Hippocampal formation (tissue), 2 donors: Measurements from ENCODE around the gene CAMSAP2.
"Not testable (repeated sequence)": the region's sequence is repeated elsewhere in the genome, so short reads cannot be mapped to it uniquely, and the experiment has no call there.

Experiments used
- DNase-seq, 2 donors: peaks; one replicate each; lab custom pipeline; 2025; lab: John Stamatoyannopoulos, UW

CAMSAP2 gene

DNA sequence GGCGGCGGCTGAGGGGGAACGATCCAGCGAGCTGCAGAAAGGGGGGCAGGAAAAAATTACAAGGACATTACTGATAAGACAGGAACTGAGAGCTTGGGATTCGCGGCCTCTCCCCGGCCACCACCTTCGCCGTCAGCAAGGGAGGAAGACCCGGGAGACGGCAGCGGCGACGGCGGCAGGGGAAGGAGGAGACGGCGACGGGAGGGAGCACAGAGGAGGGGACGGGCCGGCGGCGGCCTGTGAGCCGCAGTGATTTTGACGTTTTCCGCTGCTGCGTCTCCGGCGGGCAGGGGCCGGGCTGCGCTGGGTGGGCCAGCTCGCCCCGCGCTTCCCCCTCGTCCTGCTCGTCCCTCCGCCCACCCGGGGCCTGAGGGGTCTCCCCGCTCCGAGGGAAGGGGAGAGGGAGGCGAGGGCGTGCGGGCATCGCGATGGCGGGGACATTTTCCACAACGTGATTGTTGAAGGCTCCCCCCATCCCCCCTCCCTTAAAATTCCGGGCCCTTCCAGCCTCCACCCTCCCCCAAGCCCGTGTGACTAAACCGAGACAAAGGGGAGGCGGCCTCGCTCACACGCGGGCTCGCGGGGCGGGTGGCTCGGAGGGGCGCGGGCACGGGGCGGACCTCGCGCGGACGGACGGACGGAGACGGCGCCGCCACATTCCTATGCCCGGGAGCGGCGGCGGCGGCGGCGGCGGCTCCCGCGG is 407 bp downstream of the CAMSAP2 start:
- peak; percentile 74 to 82 for DNase-seq

DNA sequence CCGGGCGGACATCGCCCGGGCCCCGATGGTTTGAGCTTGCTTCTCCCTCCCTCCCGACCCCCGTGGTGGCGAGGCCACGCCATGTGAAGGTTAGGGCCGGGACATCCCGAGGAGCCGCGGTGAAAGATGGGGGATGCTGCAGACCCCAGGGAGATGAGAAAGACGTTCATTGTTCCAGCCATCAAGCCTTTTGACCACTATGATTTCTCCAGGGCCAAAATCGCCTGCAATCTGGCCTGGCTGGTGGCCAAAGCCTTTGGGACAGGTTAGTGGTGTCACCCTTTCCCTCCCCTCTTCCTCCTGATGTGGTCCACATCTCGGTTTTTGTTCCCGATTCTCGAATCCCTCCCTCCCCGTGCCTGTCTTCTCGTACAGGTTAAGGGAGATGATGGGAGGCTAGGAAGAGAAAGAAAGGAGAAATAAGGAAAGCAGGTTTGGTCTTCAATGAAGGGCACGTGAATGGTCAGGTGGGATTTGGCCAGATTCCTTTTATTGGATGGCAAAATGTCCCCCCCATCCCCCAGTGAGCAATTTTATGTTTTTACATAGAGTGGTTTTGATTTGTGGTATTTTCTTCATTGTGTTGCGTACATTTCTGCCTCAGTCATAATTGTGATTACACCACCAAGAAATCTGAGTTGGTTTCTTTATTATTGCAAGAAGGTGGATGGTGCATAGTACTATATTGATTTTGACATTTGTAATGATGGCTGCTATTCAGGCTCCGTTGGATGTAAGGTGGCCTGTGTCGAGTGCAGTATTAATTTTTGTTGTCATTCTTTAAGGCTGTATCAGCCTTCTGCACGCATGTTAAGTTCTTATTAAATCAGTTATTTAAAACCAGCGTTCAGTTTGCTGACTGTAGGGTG is 1.2 kb downstream of the CAMSAP2 start:
- peak in 1 of 2 donors; percentile 51 for DNase-seq

DNA sequence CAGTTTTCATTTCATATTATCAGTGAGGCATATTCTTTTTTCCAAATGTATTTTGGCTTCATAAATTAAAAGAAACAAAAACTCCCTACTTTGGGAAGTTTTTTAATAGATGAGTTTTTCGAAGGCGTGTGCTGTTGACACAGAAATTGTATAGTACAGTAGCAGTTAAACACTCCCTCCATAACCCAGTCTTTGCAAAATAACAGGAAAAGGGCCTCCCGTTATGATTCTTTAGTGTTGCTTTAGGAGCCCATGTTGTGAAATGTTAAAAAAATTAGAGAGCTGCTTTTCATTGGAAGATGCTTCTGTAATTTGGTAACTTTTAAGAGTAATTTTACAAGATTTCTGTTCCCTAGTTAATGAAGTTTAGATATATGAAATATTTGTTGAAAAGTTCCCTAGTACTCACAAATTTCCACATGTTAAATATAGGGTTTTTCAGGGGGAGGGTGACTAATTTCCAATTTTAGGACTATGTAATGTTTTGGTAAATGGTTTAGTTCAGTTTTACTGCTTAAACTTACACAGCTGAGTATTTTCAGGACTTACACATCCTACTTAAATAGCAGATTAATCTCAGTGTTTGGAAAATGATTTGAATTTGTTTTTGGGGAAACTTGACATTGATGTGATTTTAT is 2.0 kb downstream of the CAMSAP2 start:
- DNase-seq: no peak

DNA sequence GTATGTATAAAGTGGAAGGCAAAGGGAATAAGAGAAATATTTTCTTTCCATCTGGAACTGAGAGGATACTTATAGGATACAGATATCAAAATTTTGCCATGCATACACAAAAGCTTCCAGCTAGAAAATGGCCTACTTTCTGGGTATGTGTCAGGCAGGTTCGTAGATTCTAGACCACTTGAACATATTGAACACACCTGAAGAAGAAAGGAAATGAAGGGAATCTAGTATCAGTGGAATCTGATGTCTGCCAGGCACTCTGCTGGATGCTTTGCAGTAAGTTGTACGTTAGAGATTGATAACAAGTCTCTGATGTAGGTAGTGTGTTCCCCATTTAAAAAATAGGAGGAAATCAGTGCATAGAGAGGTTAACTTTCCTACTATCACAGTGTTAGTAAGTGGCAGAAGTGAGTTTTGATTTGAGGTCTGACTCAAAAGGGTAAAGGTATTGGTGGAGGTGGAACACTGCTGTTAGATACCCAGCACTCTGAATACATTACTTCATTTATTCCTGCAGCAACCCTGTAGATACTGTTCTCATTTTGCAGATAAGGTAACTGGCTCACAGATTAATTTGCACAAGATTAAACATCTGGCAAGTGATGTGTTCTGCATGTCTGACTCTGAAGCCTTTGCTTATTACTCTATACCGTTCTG is 3.0 kb downstream of the CAMSAP2 start:
- DNase-seq: no peak

DNA sequence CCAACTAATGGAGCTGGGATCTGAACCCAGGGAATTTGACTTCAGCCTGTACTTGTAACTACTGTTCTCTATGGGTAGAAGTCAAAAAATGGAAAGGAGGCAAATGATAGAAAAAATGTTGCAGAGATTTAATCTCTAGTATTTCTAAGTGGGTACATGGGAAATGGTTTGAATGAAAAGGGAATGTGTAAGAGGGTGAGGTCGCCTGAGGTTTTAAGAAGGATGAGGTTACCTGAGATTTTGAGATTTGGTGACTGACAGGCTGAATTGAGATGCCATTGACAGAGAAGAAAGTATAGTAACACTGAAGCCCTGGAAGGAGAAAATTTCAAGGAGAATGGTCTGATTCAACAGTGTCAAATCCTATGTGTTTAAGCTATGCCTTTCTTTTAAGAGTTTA is 5.5 kb downstream of the CAMSAP2 start:
- DNase-seq: no peak

DNA sequence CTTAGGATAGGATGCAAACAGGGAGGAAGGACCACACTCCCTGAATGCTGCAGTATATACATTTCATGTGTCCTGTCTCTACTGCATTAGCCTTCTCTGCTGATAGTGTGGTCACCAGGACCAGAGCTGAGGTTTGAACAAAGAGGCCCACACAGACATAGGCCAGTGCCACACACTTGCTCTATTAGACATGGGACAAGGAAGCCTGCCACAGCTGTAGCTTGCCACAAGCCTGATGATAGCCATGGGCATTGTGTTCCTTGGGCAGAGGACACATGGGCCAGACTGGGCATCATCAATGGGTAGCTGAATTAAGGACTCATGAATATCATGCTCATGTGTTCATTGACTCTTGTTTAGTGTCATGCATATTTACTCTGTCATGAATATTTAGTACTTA is 10.4 kb downstream of the CAMSAP2 start:
- DNase-seq: peak; percentile 39 to 56

DNA sequence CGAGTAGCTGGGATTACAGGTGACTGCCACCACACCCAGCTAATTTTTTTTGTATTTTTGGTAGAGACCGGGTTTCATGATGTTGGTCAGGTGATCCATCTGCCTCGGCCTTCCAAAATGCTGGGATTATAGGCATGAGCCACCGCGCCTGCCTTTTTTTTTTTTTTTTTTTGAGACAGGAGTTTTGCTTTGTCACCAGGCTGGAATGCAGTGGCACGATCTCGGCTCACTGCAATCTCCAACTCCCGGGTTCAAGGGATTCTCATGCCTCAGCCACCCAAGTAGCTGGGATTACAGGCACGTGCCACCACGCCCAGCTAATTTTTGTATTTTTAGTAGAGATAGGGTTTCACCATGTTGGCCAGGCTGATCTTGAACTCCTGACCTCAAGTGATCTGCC is 12.1 kb downstream of the CAMSAP2 start:
- not testable (repeated sequence) for DNase-seq

DNA sequence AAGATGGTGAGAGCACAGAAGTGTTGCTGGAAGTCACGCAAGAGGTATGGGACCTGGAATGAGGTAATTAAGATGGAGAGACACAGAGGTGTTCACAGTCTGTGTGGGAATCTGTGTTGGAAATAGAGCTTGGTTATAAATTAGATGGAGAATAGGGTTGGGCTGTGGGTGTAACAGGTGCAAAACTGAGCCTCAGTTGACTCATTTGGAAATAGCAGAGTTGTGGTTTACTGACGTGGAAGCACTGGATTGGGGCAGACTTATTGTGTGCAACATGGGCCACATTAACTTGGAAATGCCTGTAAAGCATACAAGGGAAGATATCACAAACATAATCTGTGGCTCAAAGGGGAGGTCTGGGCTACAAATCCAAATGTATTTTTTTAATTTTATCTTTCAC is 13.0 kb downstream of the CAMSAP2 start:
- DNase-seq: no peak

DNA sequence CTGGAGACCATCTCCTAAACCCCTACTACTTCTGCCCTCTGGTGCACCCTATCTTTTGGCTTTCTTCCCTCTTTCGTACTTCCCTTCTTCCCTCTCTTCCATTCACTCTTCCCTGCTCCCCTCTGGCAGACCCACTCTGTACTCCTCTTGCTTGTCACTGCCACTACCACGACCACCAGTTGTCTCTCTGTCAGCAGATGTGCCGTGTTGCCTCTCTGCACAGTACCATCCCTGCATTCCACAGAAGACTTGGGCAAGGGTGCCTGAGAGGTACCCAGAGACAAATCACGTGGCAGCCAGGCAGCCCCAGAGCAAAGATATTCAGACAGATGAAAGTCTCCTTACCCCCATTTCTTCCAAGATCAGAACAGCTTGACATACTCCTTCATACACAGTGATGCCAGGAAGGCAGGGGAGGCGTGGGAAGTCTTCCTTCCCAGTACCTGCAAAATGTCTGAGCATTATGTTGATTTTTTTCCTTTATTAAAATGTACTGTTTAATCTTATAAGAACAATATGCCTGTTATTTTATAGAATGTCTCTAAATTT is 15.0 kb downstream of the CAMSAP2 start:
- no peak for DNase-seq

DNA sequence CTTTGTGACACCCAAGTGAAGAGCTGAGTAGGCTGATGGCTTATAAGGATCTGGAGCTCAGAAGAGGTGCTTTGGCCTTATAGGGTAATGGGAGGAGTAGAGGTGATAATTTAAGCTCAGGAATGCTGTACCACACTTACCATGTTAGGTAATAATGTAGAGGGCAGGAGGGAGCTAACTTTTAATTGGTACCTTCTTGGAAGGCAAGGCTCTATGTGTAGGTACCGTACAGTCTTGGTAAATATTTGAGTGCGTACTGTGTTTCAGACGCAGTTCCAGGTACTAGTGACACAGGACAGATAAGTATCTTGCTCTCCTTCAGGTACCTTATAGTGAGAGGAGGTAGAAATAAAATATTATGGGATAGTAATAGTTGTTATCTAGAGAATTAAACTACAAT is 16.8 kb downstream of the CAMSAP2 start:
- no peak for DNase-seq

DNA sequence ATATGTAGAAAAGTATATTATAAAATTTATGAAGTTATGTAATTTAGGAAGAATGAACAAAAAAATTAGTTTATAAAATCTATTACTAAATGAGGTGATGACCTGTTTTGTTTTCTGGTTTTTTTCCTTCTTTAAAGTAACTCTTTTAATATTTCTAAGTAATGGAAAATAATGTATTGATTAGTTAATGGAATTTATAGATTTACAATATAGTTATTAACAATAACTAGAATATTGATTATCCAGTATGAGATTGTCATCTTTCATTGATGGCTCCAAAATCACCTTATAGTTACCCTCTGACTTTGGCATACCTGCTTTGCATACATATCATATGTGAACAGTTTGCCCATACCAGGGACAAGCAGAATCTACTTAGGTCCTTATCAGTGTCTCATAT is 23.4 kb downstream of the CAMSAP2 start:
- no peak for DNase-seq

DNA sequence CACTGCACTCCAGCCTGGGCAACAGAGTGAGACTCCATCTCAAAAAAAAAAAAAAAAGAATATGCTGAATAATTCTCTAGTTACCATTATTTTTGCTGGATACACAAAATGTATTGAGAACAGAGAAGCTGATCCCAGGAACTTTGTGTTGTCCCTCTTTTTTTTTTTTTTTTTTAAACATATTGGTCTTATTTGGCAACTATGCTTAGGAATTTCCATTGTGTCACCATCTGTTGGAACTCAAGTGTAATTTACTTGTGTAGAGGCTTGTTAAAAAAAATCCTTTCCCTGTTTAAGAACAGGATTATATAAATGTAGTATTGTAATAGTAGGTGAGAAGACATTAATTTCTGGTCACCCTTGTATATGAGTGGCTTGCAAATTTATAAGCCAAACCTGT is 28.6 kb downstream of the CAMSAP2 start:
- DNase-seq: no peak

DNA sequence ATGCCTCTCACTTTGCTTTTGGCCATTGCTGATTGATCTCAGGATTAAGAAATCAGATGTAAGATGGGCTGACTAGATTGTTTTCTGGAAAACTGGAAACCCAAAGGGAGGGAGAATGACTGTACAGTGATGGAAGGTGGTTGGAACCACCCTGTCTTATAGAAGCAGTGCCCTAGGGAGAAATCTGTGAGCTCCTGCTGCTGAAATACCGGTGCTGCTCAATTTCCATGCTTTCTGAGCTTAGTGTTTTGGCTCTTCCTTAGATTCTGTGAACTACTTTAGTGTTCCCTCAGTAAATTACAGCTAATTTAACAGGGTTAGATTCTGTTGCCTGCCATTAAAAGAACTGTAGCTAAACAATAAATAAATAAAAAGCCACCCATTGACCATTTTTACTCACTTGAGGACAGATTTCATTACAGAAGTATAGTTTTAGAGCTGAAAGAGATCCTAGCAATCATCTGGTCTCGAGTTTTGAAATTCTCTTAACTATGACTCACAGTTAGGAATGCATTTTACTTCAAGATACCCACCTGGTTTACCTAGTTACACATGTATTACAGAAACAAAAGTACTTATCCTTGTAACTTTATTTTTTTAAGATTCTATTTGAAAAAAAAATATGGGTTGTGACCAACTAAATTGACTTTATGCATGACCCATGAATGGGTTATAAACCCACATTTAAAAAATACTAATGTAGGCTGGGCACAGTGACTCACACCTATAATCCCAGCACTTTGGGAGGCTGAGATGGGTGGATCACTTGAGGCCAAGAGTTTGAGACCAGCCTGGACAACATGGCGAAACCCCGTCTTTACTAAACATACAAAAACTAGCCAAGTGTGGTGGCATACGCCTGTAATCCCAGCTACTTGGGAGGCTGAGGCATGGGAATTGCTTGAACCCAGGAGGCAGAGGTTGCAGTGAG is 33.2 kb downstream of the CAMSAP2 start:
- no peak for DNase-seq

DNA sequence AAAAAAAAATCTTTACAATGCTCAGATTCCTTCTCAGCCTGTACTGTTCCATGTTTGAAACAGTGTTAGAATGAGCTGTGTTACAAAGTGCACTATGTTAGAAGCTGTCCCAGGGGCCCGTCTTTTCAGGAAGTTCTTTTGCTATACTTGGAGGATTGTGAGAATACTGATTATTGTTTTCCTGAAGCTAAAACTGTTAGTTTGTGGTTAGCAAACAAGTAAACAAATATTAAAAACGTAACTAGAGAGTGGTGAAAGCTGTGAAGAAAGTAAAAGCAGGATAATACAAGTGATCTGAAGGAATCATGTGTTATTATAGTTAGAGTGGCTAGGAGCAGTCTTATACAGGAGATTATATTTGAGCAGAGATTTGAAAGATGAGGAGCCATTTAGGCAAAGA is 35.6 kb downstream of the CAMSAP2 start:
- DNase-seq: no peak

DNA sequence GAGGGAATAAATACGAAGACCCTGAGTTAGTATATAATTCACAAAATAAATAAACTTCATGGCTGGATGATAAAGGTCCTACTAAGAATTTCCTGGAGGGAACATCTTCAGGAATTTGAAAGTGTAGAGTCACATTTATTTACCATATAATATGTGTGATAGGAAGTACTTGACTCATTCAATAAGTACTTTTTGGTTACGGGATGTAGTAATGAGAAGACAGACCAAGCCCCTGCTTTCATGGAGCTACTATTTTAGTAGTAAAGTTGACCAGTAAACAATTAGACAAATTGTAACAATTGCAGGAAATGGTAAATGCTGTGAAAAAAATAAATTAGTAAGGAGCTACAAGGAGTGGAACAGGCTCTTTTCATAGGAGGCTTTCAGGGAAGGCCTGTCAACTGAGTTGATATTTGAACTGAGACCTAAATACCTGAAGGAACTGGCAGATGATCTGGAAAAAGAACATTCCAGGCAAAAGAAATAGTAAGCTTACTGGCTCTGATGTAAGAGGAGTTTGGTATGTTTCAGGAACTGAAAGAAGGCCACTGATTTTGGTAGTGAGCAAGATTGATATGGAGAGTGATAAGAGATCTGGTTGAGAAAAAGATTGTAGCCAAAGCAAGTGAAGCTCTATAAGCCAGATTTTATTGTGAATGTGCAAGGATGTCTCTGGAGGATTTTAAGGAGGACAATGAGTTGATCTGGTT is 36.2 kb downstream of the CAMSAP2 start:
- no peak for DNase-seq

DNA sequence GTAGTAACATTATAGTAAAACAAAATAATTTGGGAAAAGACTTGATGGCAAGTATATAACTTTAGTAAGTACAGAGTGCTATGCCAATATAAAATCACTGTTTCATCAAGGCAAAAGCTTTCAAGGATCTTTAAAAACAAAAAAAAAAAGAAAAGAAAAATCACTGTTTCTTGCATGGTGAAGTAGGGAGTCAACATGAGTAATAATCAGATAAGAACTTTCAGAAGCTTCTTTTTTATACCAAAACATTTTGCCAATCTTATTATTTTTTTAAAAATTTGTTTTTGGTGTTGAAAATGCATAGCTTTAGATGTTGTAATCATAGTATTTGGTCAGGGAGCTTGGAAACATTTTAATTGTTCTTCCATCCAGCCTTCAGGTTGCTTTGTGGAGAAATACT is 37.2 kb downstream of the CAMSAP2 start:
- DNase-seq: no peak

DNA sequence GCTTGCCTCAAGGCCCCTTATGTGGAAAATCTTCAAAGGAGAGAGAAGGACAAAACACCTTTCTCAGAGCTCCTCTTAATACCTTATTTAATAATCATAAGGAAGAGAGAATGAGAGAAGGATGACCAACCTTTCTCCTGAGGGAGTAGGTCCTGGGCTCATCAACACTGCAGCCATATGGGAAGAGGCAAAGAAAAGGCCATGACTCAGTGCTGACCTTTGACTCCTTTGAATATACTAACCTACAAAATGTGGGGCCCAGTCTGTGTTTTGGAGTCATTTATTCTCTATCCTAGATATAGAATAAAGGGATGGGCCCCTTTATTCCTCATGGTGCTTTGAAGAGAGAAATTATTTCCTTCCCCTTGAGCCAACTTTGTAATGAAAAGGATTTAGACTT is 38.3 kb downstream of the CAMSAP2 start:
- no peak for DNase-seq

DNA sequence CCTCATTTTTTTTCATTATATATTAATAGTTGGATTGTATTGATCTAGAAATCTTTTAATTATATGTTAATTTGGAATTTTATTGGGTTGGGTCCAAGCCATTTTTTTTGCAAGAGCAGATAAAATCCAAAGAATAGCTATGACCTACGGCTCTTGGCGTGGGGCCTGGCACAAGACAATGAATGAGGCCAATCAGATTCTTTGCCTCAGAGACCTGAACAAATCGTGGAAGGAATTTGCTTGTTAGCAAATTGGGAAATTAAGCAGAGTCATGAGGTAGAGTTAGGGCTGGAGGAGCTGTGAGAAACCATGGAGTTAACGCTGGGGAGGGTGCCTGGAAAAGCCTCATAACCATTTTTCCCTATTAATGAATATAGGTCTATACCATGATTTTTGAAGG is 40.1 kb downstream of the CAMSAP2 start:
- DNase-seq: no peak

DNA sequence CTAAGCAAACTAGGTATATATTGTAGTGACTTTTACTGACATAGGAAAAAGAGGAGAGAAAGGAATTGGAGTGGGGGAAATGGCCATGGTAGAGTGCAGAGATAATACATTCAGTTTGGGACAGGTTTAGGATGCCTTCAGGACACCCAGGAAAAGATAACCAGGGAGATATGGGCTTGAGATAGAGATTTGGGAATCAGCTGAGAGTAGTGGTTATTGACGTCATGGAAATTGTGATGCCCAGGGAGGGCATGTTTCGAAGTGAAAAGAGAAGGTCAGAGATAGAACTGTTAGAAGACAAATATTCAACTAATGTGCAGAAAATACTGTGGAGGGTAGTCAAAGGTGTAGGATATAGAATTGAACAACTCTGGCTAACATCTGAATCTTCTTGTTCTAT is 40.6 kb downstream of the CAMSAP2 start:
- no peak for DNase-seq
